GM18505 (cell line): ENCODE data around the gene KRT36.

Experiments
- ATAC-seq: cut with Tn5 transposase; IDR thresholded peaks from one replicate; pipeline ENCODE4 v1.9.1; 2021; ENCODE audit not compliant: unreplicated experiment
- POLR2A ChIP-seq: IDR thresholded peaks from 4 replicates; pipeline ENCODE4 v1.6.1; 2011; ENCODE audit warnings: borderline replicate concordance; ENCODE audit not compliant: insufficient read depth, insufficient read length; ENCODE audit errors: extremely low read depth

KRT36 gene

GRCh38 chr17:41516147-41516829 is 26.6 kb upstream of the KRT36 start:
- no peak for ATAC-seq
- no peak for TF ChIP-seq POLR2A

- ATAC-seq = no peak
- TF ChIP-seq POLR2A = no peak
These were observed 23.4 kb upstream of the KRT36 start for GRCh38 chr17:41513168-41513547.

GRCh38 chr17:41512546-41513167 is 22.9 kb upstream of the KRT36 start:
- no peak for ATAC-seq
- TF ChIP-seq POLR2A = no peak

GRCh38 chr17:41511716-41512115 is 22.0 kb upstream of the KRT36 start:
- no peak for TF ChIP-seq POLR2A

GRCh38 chr17:41511116-41511515 is 21.4 kb upstream of the KRT36 start:
- TF ChIP-seq POLR2A = no peak
- no peak for ATAC-seq

More at GRCh38 chr17:41511716-41512115, 22.0 kb upstream of the KRT36 start:
- no peak for ATAC-seq

GRCh38 chr17:41510251-41511065 is 20.7 kb upstream of the KRT36 start:
- ATAC-seq = no peak
- no peak for TF ChIP-seq POLR2A

- ATAC-seq = no peak
- TF ChIP-seq POLR2A = no peak
These were observed 17.7 kb upstream of the KRT36 start for GRCh38 chr17:41507315-41507880.

GRCh38 chr17:41505809-41506767 is 16.4 kb upstream of the KRT36 start:
- TF ChIP-seq POLR2A = no peak
- no peak for ATAC-seq

- TF ChIP-seq POLR2A = no peak
- ATAC-seq = no peak
These were observed 15.5 kb upstream of the KRT36 start, which contains the start of gene KRT13 for GRCh38 chr17:41505007-41505808. KRT13 (minus strand) TSS chr17:41505612; CDS start chr17:41505550, 62 bp downstream.

GRCh38 chr17:41504246-41504977 is 14.7 kb upstream of the KRT36 start:
- no peak for TF ChIP-seq POLR2A
- ATAC-seq = no peak

- TF ChIP-seq POLR2A = no peak
- no peak for ATAC-seq
These were observed 13.5 kb upstream of the KRT36 start for GRCh38 chr17:41503202-41503601.
